HG02852 (cell line): ENCODE results near the gene POU6F1.

Source experiments
- ATAC-seq: cut with Tn5 transposase; IDR thresholded peaks from one replicate; pipeline ENCODE4 v1.9.1; 2021; ENCODE audit warnings: mild to moderate bottlenecking, moderate library complexity; ENCODE audit not compliant: unreplicated experiment

POU6F1 gene

GRCh38 chr12:51198568-51199365 is 19.1 kb downstream of the POU6F1 start:
- no peak for ATAC-seq

DNA sequence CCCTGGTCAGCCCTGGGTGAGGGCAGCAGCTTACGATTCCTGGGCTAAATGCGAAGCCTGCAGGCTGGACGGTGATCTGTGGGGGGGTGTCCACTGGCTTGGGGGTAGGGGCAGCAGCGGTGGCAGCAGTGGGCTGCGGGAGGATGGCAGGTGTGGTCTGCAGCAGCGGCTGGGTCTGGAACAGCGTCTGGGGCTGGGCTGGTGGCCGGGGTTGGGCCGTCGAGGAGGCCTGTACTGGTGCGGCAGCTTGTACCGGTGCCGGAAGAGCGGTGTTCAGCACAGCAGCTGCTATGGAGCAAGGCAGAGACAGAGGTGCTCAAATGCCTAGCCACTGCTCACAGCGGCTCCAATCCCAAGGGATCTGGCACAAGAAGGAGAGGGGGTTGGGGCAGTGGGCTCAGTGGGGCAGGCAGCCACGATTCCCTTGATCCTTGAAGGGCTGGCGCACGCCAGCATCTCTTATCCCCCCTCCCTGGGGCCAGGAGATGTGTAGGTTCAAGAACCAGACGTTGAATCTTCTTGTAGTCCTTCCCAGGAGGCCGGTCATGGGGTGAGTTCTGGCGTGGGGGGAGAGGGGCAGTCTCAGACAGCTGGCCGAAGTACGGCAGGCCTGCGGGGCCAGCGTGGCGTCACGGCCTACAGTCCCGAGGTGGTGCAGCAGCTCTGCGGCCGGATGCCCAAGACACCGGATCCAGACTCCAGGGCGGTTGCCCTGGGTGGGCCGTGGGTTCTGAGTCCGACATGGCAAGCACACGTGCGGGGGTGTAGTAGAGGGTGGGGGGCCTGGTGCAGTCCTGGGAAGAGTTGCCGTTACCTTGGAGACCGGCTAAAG is 19.9 kb downstream of the POU6F1 start:
- ATAC-seq: no peak

DNA sequence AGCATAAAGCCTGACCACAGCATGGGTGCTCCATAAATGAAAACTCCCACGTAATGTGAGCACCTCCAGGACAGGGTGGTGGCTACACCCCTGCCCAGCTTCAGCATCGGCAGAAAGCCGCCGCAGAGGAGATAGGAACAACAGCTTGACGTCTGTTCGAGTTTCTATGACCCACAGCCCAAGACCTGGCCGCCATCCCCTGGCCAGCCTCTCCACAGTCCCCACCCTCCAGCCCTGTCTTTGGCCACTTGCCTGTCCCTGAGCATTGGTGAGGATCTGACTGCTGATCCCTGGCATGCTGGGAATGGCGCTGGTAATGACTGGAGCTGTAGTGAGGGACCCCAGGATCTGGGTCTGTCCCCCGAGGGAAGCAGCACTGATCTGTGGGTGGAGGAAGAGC is 21.3 kb downstream of the POU6F1 start:
- no peak for ATAC-seq

DNA sequence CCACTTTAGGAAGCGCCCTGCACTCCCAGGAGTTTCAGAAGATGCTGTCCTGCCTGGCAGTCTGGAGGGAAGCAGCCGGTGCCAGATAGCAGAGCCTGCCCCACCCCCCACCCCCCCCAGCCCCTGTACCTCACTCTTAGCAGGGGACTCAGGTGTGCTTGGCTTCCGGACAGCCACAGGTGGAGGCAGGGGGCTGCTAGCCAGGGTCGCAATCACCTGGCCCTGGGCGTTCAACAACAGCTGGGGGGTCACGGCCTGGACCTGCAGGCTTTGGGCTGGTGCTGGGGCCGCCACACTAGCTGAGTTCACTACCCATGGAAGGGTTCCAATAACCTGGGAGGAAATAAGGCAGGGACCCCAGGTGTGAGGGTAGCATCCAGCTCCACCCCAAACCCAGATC is 22.0 kb downstream of the POU6F1 start:
- no peak for ATAC-seq

GRCh38 chr12:51192284-51192671 is 25.6 kb downstream of the POU6F1 start:
- no peak for ATAC-seq

DNA sequence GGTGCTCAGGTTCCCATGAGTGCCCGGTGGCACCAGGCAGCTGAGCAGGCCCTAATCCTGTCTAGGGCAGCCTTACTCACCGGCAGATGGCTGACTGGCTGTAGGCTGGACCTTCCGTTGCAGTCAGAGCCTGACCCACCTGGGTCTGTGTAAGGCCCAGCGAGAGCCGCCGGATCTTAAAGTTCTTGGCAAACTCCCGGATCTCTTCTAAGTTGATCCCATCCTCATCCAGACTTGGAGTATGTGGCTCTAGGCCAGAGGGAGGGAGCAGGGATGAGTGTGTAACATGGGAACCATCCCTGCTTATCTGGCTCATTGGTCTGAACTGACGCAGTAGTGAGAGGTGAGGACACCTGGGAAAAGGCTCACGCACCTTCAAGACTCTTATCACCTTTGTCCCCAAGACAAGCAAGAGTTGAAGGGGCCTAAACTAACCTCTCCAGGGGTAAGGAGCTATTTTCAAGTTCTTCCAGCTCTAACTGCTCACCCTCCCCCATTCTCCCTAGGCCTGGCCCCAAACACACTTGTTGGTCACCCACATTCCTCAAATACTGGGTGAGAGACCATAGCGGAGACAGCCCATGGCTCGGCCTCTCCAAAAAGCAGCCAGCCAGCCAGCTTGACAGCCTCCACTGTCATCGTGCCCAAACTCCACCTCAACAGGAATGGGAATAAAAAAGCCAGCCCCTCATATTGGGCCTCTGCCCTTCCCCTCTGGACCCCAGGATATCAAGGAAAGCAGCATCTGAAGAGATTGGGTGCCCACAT is 26.2 kb downstream of the POU6F1 start:
- ATAC-seq: no peak

- ATAC-seq: no peak
Measured at GRCh38 chr12:51190820-51191219, 27.0 kb downstream of the POU6F1 start.

DNA sequence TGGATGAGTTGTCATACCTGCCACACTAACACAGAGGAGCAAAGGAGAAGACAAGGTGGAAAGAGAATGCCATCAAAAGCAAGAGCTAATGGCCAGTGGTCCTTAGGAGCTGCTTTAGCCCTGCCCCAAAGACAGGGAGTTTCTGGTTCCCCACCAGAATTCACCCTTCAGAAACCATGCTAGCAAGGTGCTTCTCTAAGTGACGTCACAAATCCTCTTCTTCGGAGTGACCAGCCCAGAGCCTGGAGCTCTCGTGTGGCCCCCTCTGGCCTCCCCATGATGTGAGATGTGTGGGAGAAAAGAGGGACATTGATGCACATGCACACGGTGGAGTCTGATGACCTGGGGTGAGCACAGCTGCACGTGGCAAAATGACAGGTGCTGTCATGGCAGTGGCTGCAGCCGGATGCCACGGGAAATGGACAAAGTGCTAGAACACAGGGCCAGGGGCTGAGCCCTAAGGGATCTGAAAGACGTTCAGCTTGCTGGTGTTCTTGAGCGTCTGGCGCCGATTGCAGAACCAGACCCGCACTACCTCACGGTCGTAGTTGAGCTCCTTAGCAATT is 28.0 kb downstream of the POU6F1 start:
- ATAC-seq: no peak

GRCh38 chr12:51188359-51189051 is 29.4 kb downstream of the POU6F1 start:
- ATAC-seq: peak; percentile 67

DNA sequence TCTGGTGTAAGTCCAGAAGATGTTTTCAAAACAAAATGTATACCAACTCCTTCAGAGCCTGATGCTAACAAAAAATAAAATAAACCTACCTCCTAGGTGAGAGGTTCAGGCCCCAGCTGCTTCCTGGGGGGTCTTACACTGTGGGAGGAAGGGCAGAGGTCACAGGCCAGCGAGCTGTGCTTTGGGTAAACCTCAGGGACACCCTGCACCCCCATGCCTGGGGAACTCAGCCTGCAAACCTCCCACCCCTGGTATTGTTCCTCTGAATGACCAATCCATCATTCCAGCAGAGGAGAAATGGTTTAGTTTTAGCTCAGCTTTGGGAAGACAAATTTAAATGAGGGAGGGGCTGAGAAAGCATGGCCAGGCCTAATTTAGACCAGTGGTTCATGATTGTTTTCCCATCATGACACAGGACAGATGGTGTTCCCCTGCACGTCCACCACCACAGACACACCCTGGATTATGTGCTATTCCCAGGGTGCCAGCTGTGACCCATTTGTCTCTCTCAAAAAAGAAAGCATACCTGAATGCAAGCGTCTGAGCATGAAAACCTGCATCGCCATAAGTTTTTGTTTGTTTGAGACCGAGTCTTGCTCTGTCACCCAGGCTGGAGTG is 30.4 kb downstream of the POU6F1 start:
- no peak for ATAC-seq

DNA sequence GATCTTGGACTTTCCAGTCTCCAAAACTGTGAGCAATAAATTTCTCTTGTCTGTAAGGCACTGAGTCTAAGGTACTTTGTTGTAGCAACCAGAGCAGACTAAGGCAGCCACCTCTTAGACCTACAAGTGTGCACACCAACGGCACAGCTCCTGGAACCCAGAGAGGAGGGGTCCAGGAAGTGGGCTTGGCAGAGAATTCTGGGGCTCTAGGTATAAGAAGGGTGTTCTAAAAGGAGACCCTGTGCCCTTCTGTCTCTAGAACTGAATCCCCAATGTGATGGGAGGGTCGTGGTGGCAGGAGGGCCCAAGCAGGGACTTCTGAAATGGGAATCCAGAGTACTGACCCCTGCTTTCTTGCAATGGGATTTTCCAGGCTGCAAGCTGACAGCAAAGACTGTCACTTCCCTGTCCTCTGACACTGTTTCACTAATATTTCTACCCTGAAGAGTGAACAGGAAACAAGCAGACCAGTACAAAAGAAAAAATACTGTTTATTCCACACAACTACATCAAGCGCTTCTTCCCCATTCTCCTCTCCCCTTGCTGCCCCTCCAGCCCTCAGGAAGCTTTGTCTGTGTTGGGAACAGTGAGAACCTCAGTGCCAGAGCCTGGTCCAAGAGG is 31.3 kb downstream of the POU6F1 start:
- ATAC-seq: no peak

DNA sequence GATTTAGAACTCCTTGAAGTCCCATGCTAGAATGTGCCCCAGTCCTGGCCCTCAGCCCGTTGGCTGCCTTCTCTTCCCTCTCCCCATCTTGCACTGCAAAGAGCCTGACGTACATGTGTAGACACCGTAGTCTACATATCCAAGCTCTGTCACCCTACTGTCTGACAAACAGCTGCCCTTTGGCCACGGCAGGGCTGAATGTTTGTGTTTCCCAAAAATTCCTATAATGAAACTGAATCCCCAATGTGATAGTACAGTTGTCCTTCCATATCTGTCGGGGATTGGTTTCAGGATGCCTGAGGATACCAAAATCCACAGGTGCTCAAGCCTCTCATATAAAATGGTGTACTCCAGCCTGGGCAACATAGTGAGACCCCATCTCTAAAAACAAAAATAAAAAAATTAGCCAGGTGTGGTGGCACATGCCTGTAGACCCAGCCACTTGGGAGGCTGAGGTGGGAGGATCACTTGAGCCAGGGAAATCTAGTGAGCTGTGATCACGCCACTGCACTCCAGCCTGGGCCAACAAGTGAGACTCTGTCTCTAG is 32.6 kb downstream of the POU6F1 start:
- no peak for ATAC-seq

DNA sequence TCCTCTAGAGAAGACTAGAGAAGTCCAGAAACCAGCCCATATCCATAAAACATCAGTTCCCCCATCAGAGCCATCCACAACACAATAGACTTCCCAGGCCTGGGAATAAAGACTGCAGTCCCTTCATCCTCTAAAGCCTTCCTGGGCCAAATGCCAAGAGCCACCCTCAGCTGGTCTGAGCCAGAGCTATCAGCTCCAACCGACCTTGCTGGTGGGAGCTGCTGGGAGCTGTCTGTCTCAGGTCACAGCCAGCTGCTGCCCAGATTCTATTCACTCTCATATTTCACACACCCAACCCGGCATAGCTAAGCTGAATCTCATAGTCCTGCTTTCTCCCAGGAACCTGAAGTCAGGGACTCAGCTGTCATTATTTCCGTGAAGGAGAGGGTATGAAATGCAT is 34.0 kb downstream of the POU6F1 start:
- no peak for ATAC-seq

- no peak for ATAC-seq
Measured at GRCh38 chr12:51183349-51183748, 34.5 kb downstream of the POU6F1 start.

DNA sequence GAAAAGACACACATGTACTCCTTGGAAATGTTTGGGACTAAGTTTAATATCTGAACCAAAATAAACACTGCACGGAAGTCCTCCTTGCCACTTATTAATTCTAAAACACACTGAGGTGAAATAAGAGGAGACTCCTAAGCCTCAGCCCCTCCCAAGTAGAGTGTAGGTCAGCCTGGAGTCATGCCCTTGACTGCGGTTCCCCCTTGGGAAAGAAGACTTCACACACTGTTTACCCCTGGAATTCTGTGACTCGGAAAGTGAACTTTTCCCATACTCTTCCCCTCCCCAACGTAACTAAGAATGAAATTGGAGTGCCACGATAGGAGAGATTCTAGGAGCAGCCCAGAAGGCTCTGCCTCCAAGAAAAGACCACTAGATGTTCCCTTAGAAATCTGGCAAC is 36.3 kb downstream of the POU6F1 start:
- ATAC-seq: no peak

GRCh38 chr12:51177897-51178296 is 40.0 kb downstream of the POU6F1 start:
- no peak for ATAC-seq

DNA sequence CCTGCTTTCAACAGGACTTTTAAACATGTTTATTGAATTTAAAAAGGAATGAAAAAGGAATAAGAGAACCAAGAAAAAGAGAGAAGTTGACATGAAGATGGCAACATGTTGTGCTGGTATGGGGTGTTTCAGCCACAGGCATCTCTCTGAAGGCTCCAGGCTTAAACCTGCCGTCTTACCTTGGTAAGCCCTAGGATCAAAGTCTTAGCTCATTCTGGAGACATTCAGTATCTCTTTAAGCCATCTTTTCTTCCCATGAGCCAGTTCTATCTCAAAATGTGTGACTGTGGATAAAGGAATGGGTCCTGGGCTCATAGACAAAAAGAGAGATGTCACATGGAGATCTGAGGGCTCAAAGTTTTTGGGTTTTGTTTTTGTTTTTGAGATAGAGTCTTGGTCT is 43.4 kb downstream of the POU6F1 start:
- no peak for ATAC-seq

GRCh38 chr12:51172515-51173431 is 45.1 kb downstream of the POU6F1 start, which contains the start of gene TFCP2:
Gene TFCP2 (minus strand): TSS chr12:51173135. CDS start chr12:51172422, 713 bp downstream.
- ATAC-seq: peak; percentile 96
